CD4-positive, alpha-beta T cell treated with Interleukin-10 for 1 hour (primary cell): Measurements from ENCODE around the gene PPP2R1B.

Experiments
- DNase-seq: peaks from one replicate; pipeline ENCODE4 v3.0.0-alpha.2; 2020

Gene PPP2R1B

GRCh38 chr11:111745719-111746504, 20.3 kb downstream of the PPP2R1B start:
- no peak for DNase-seq

DNA sequence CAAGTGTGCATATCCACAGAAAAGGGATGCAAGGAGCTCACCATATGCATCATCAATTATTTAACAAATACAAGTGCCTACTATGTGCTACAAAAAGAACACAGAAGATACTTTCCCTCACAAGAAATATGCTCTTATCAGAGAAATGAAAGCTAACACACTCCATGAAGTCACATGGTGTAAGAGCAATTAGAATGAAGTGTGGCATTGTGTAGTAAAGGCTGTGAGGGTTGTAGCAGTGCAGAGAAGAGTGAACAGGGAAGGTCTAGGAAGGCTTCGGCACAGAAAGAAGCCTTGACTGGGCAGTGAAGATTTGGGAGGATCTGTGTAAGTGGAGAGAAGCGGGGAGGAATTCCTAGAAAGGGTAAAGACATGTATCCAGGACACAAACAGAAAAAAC, 22.5 kb downstream of the PPP2R1B start:
- no peak for DNase-seq

GRCh38 chr11:111741751-111742150, 24.4 kb downstream of the PPP2R1B start:
- no peak for DNase-seq

DNA sequence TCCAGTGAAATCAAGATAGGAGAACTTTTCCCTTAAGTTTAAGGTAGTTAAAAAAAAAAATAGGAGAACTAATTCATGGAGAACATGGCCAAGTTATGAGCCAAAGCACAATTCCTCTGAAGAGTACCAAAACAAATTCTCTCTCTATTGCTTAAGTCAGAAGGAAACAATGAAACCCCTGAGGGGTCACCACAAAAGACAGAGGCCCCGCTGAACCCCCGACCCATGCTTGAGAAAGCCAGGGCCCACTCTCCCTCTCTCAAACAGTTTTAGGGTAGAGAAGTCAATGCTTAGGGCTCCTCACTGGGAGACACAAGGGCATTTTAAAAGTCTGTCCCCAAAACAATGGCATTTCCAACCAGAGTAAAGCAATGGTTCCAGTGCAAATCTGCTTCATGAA, 26.9 kb downstream of the PPP2R1B start:
- DNase-seq = no peak

DNA sequence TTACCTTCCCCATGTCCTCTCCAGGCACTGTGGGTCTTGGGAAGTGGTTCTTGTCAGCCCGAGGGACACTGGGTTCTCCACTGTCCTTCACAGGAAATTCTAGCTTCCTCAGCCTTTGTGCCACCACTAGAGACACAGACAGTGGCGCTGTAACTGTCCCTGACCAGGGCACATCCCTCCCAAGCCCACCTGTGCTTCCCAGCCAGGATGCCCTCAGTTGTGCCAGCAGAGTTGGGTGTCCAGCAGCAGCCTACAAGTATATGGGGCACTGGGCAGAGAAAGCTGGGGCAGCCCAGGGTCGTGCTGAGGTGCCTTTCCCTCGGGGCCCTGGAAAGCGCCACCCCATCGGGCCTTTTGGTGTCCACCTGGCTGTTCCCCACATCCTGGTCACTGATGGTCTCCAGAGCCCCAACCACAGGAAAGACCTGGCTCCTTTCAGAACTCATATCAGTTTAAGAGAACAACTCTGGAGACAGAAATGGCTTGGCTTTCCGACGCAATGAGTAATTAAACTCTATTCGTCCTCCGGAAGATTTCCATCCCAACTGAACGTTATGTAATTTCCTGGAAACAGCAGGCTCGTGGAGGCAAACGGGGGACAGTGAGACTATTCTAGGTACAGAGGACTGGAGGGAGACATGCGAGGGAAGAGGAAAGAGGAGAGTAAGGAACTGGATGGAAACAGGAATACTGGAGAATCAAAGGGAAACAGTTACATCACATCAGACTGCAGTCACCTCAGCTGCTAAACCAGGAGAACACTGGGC, 28.6 kb downstream of the PPP2R1B start:
- DNase-seq = no peak

- no peak for DNase-seq
Measured at GRCh38 chr11:111736621-111737443, 29.4 kb downstream of the PPP2R1B start.

DNA sequence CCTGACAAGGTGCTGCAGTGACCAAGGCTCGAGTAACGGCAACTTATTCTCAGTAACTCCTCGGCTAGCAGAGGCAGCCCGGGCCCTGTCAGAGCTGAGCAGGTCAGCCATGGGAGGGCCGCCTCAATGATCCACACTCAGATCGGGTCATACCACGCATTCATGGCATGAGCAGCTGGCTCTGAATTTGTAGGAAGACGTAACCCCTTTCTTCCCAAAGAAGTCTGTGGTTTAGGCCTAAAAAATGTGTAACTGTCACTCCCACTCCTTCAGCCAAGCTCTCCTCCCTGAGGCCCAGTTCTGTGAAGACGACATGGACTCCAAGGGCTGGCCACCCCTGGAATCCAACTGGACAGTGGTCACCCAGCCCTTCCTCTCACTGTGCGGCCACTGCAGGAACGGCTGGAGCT, 30.0 kb downstream of the PPP2R1B start:
- DNase-seq = no peak

DNA sequence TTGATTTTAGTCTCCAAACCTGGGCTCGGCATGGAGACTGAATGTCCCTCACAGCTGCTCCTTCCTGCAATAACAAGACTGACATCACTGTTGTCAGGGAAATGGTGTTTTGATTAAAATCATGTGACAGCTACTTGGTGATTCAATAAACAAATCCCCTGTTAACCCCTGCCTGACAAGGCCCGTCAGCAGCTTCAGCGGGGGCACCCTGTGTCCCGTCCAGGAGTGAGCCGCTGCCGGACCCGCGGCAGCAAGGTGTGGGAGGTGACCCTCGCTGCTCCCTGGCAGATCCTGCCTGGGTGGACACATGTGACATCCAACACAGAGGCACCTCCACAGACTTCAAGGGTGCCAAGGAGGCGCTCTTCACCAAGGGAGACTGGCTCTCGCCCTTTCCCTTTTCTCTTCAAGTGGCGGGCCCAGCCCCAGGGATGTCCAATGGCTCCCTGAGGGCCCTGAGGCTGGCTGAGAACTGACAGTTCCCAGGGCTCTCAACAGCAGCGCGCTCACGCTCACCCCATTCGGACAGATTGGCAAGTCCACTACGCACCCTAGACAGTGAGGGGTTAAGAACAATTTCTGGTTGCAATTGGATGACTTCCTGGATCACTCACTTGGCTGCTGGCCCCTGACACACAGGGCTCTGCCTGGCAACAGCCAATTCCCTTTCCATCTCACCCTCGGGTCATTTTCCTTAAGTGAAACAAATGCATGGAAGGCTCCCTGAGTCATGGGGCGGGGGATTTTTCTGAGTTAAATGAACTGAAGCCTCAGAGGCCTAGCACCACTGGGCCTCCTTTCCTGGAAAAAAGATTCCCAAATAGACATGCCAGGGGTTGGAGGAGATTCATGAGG, 30.7 kb downstream of the PPP2R1B start:
- no peak for DNase-seq

DNA sequence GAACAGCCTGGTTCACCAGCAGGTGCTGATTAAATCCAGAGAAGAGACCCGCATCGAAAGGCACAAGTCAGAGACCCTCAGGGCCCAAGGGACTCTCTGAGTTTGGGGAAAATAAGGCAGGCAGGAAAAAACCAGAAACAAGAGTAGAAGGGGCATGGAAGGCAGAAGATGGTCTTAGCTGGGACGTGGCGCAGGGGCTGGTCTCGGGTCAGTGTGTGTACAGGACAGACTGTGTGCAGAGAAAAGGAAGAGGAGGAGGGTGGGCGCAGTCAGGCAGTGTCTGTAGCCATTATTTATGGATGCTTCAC, 31.3 kb downstream of the PPP2R1B start:
- no peak for DNase-seq

- DNase-seq = no peak
Measured at GRCh38 chr11:111734101-111734953, 31.9 kb downstream of the PPP2R1B start.

DNA sequence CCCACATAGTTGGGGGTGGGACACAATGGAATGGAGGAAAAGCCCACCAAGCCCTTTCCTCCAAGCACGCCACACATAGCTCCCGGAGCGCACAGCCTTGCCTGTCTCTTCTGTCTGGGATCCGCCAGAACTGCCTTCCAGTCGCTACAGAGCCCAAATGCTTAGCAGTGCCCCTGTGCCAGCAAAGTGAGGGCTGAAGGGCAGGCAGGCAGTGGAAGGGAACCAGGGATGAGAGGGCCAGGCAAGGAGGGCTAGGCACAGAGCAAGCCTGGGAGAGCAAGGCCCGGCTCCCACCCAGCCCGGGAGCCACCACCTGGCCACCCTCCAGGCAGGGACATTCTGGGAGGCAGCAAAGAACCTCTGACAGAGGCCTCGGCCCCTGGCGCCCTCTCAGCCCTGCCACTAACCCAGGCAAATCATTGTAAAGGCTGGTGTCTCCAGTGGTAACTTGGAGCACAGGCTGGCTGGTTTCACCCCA, 32.5 kb downstream of the PPP2R1B start:
- no peak for DNase-seq

DNA sequence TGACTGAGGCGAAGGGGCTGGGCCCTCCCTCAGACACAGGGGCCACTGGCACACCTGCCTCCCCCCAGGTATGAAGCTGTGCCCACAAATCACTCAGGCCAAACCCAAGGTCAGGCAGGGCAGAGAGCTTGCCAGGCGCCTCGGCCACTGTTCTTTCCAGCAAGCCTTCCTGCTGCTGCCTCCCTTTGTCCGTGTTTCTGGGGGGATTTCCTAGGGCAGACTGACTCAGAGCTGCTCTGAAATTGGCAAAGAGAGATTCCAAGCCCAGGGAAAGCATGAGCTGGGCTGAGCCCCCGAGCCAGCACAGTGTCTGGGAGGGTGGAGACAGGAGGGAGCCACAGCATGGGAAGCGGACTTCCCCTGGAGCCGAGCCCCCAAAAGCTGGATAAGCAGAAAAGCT, 33.2 kb downstream of the PPP2R1B start:
- no peak for DNase-seq

GRCh38 chr11:111731821-111732220, 34.4 kb downstream of the PPP2R1B start:
- DNase-seq = no peak

- no peak for DNase-seq
Measured at GRCh38 chr11:111730871-111731591, 35.2 kb downstream of the PPP2R1B start.

DNA sequence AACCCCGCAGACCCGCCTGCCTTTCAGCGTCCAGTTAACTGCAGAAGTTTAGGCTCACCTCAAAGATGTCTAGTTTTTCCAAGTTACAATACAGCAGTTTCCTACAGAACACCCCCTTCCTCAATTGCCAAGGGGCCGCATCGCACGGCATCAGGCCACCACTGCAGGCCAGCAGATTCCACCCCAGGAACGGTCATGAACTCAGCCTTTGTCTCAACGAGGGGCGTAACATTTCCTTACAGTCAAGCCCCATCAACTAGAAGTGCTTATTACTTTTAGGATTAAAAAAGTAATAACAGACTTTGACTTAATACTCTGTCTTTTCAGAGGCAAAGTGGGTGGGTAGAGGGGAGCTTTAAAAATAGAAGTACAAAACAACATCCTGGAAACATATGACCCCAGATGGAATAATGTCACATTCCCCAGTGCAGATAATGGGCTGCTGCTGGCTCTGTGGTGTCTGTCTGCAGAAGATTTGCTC, 36.3 kb downstream of the PPP2R1B start:
- DNase-seq = no peak

DNA sequence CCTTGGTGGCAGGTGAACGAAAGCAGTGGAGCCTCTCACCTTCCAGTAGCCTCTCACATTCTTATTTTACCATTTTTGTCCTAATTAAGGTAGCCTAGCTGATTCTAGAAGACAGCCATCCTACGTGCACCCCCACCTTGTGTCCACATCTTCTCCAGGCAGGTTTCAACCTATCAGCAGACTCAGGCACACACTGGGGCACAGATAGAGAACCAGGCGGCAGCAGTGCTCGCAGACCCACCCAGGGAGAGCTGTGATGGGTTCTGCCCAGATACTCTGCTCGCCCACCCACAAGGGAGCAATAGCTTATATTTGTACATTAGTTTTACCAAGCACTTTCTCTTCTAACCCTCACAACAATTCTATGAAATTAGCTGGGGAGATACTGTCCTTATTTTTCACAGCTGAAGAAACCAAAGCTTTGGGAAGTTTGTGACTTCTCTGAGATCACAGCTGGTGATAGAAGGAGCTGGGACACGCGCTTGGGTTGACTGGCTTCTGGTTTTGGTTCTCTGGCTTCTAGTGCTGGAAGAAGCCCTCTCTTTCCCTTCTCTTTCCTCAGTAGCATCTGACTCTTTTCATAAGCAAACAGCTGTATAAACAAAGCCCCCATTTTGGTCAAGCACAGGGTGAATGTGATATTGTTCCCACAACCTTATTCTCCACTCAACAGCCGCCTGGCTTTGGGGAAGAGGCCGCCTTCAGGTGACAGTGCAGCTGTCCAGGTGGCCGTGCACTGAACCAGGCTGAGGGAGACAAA, 36.9 kb downstream of the PPP2R1B start:
- no peak for DNase-seq

GRCh38 chr11:111727431-111727830, 38.8 kb downstream of the PPP2R1B start:
- DNase-seq = no peak

DNA sequence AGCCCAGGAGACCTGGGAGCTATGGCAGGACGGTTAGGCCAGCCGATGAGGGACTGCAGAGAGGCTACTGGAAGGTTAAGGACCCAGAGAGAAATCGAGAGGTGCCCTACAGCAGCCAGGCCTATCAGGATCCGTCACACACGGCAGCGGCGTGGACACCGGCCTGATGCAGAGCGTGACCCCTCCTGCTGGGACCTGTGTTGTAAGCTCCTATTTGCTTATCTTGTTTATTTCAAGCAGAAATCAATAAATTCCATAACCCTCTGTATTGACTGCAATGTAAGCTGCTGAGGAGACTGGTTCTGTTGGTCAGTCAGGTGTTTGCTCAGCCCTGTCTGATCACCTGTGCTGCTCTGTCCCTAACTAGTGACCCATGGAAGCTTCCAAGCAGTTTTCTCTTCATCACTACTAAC, 39.9 kb downstream of the PPP2R1B start:
- no peak for DNase-seq

- DNase-seq = no peak
Measured at GRCh38 chr11:111725621-111726020, 40.6 kb downstream of the PPP2R1B start.

DNA sequence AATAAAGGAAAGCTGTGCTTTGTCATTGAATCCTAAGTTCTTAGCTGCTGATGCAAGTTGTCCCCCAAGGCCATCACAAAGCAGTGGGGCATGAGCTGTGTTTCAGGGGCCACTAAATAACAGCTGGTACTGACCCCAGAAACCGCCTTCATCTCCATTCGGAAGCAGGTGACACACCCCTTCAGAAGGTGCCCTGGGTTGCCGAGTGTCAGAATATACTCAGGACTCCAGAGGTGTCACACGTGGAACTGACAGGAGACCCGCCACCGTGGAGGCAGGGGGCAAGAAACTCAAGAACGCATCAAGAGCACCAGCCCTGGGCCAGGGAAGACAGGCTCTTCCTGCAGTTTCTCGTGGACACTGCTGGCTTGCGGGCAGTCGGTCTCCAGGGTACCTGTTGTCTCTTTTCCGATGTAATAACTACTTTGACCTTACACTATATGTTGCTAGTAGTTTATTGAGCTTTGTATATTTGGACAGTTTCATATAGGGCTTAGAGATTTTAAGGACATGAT, 41.5 kb downstream of the PPP2R1B start:
- no peak for DNase-seq
